ENCODE data around the gene KIF26B.

The KIF26B gene

DNA sequence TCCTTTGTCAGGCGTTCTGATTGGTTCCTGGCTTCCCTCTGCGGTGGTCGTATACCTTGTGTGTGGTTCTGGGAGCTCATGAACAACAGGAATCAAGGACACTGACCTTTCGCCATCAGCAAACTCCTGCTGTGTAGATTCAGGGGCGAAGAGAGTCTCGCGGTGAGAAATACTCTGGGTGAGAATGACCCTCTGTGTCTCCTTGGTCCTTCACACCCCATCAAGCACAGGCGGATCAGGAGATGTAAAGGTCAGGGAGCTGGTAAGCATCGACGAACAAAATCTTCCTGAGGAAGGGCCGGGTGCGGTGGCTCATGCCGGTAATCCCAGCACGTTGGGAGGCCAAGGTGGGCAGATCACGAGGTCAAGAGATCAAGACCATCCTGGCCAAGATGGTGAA lies 207.2 kb downstream of the KIF26B start:
- DNase-seq: no peak

DNA sequence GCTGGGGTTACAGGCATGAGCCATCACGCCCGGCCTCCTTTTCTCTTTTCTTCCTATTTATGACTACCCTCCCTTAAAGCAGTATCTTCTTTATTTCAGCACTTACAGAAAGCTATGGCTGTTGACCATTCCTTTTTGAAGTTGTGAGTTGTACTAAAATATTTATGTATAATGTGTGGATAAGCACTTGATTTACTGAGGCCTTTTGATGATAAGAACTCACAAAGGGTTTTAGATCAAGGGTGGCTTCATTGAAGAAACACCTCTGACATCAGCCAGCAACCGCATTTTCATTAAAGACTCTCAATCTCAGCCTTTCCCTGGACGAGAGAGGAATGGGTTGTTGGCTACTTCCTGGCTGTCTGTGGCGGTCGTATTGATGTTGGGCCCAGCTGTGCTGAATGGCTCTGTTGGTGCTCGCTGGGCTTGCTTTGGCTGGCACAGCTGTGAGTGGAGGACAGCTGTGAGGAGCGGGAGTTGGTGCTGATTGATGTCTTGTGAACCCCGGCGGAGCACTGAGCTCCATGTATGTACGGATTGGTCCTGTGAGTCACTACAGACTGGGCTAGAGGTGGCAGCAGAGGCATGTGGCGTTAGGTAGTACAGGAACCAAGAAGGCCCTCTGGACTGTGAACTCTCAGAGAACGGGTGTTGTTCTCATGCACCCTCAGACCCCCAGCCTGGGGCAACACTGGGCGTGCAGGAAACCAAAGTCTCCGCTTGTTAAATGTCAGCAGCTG lies 208.8 kb downstream of the KIF26B start:
- DNase-seq: no peak

DNA sequence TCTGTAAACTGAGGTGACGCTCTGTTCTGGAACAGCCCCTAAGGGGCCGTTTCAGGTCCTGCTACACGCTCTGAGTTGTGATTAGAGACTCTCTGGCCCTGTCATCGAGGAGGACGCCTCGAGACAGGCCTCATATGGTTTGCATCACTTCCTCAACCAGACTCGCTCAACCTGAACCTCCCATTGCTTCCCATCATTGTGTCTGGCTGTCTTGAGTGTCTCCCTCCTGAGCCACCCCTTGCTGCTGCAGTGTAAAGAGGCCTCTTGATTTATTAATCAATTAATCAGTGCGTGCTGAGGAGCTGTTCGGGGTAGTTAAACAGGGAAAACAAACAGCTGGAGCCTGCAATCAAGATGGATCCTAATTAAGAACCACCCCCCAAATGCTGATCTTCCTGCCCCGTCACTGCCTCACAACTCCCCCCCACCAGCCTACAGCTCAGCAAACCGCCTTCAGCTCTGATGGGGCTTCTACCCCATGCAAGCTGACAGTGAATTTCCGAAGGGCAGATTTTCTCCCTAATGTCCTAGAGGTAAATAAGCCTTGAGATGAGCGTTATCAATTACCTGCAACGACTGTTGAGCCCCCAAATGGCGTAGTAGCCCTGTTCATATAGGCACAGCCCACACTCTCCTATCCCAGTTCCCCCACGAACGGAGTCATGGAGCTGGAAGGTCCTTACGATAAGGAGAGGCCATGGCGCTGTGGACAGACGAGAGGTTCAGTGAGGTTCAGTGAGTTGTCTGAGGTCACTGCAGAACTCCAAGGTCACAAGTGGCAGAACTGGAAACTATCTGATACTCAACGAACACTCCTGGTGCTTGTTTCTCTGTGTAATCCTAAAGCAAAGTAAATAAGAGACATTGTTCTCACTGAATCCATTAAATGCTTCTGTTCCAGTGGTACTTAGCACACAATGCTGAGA lies 210.6 kb downstream of the KIF26B start:
- no peak for DNase-seq

DNA sequence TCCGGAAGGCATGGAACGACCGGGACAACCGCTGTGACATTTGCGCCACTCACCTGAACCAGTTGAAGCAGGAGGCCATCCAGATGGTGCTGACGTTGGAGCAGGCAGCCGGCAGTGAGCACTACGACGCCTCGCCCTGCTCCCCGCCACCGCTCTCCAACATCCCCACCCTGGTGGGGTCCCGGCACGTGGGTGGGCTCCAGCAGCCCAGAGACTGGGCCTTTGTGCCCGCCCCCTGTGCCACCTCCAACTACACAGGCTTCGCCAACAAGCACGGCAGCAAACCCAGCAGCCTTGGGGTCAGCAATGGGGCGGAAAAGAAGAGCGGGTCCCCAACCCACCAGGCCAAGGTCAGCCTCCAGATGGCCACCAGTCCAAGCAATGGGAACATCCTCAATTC lies 212.1 kb downstream of the KIF26B start:
- no peak for DNase-seq

DNA sequence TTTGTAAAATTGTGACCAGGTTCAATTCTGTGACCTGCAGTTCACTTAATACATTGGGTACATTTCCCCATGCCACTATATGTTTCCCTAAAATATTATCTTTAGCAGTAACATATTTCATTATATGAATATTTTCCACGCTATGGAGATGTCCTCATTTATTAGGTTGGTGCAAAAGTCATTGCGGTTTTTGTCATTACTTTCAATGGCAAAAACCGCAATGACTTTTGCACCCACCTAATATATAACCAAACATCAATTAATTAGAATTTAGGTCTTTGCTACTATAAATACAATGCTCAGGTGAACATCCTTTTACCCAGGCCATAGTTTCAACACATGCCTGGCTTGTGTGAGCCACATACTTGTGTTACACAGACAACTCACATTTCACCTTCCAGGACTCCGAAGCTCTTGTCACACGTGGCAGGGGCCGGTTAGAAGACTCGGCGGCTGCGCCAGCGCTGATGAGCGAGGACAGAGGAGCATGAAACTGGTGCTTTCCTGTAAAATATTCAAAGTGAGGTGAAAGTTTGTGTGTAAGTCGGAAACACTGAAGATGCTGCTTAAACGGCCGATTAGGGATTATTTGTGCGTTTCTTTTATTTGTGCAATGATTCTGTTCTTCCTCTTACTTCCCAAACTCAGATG lies 215.5 kb downstream of the KIF26B start:
- DNase-seq: no peak

DNA sequence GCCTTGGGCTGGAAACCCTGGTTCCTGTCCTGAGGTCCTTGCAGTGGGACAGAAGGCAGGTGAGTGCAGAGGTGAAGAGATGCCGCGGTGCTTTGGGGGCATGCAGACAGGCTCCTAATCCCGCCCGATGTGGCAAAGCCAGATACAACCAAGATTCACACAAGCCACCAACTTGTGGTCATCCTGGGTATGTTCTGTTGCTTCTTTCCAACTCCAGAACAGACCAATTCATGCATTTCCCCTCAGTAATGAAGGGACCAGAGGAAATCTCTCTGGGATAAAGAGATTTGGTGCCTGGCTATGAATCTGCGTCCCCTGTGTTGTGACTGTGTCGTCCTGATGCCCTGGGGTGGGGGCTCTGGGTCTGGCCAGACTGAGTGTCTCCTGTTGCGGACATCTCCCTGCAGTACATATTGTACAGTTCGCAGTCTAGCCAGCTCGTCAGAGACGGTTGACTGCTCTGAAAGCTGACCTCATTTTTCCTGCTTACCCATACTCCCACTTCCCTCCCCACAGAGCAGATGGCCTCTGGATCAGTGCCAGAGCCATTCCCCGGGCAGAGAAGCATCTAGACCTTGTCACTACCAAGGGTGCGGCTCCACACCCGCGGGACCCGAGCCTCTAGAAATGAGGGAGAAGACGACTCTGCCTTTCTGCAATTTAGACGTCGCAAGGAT lies 216.3 kb downstream of the KIF26B start:
- DNase-seq: no peak

DNA sequence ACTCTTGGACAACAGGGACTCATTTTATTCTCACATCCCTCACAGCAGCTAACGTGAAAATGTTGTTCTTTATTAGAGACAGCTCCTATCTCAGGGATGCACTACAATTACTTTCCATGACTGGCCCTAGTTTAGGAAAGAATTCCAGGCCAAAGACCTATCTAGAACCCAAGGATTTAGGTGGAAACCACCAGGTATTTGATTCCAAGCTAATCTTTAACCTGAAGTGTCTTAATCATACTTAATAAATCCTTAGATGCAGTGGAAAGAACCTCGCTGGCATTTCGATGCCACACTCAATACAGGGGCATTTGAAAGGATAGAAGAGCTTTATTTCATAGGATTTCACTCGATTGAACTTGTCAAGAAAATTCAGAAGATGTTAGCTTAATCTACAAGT lies 218.3 kb downstream of the KIF26B start:
- no peak for DNase-seq

DNA sequence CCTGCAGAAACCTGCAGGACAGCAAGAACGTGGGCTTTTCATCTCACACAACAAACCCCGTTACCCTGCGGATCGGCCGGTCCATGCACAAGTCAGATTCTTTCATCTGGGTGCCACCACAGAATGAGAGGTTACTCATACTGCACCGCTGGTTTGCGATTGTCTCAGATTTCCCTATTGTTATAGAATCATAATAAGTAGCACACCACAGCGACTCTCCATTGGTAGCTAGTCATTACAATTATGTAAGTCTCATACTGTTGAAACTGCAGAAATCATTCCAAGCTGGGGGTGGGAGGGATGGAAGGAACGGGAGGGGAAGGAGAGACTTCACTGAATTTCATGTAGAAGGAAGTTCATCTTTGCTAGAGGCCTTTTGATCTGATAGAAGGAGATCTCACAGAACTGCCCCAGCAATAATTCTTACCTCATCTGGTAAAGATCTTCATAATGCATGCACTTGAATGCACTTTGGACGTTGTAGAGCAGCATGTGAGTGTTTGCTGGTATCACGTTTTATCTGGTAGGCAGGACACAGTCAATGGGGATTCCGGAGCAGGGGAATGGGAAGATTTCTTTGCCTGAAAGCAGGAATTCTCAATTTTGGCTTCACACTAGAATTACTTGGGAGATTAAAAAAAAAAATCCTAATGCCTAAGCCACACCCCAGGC lies 221.1 kb downstream of the KIF26B start:
- DNase-seq: no peak

DNA sequence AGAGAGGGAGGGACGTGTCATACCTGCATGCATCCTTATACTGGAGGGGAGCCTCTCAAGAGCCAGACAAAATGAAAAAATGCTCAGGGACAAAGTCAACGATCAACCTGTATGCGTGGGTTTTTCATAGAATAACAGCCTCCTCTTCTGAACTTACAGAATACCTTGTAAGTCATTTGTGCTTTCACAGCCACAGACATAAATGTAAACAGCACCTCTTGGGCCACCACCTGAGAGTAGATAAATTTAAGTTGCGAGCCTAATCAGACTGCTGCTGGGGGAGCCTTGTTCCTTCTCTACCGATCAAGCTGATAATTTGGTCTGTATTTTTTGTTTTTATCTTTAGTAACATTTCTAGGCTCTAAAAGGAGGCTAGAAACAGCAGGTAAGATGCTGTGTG lies 223.1 kb downstream of the KIF26B start:
- DNase-seq: no peak

DNA sequence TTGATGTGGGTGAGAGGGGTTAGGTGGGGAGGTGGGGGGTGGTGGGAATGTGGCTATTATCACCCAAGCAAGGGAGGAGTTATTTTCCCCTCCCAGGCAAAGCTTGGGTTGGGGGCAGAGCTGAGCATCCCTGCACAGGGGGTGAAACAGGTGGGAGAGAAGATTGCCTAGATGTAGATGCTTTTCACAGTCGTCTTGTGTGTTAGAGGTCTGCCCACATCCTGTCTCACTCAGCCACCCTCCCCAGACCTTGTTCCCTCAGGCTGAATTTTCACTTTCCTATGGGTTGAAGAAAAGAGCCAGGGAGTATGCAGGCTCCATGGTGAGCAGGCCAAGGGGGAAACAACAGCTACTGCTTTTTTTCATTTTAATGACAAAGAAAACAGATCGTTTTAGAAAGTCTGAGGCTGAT lies 223.5 kb downstream of the KIF26B start:
- DNase-seq: no peak

DNA sequence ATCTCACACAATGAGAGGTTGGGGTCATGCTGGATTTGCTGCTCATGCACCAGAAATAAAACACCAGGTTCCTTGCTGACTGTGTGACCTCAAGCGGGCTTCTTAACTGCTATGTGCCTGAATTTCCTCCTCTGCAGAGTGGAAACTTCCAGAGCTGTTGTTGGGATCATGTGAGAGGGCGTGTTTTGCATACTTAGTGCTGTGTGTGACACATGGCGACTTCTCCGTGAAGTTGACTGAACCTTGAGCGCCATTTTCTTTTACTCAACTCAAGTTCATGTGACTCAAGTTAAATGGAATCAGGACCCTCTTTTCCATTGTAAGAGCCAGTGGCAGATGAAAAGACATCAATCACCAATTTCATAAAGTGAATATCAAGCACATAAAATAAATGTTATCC lies 224.0 kb downstream of the KIF26B start:
- no peak for DNase-seq

DNA sequence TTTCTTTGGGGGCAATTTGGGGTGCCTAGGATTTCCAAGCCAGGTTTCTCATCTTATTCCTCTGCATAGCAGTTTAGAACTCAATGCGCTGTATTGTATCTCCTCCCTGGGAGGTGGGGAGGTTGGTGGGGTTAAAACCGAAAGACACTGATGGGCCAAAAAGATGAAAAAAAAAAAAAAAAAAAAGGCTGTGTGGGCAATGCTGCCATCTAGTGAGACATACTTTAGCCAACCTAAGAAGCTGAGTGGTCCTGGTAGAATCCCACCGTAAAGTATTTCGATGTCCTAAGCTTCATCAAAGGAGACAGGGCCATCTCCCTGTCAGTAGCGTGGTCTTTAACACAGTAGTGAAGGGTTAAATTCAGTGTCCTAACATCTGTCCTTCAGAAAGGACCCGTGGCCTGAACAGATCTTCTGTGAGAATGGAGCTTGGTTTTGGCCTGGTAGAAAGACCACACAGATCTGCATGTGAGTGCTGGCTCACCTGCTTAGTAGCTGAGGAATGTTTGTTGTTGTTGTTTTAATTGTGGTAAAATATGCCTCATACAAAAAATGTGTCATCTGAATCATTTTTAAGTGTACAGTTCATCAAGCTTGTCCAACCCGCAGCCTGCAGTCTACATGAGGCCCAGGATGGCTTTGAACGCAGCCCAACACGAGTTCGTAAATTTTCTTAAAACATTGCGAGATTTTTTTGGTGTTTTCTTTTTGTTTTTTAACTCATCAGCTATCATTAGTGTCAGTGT lies 226.2 kb downstream of the KIF26B start:
- no peak for DNase-seq

DNA sequence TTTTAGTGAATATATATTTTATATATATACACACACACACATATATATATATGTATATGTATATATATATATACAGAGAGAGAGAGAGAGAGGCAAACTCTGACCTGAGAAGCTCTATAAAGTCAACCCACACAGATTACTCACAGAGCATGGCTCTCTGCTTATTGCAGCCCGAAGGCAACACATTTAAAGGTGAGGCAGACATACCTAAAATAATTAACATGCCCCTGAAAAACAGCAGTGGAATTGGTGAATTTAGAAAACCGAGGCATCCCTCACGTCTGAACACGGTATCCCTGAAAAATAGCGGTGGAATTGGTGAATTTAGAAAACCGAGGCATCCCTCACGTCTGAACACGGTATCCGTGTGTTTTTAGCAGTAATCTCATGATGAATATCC lies 228.2 kb downstream of the KIF26B start:
- no peak for DNase-seq

DNA sequence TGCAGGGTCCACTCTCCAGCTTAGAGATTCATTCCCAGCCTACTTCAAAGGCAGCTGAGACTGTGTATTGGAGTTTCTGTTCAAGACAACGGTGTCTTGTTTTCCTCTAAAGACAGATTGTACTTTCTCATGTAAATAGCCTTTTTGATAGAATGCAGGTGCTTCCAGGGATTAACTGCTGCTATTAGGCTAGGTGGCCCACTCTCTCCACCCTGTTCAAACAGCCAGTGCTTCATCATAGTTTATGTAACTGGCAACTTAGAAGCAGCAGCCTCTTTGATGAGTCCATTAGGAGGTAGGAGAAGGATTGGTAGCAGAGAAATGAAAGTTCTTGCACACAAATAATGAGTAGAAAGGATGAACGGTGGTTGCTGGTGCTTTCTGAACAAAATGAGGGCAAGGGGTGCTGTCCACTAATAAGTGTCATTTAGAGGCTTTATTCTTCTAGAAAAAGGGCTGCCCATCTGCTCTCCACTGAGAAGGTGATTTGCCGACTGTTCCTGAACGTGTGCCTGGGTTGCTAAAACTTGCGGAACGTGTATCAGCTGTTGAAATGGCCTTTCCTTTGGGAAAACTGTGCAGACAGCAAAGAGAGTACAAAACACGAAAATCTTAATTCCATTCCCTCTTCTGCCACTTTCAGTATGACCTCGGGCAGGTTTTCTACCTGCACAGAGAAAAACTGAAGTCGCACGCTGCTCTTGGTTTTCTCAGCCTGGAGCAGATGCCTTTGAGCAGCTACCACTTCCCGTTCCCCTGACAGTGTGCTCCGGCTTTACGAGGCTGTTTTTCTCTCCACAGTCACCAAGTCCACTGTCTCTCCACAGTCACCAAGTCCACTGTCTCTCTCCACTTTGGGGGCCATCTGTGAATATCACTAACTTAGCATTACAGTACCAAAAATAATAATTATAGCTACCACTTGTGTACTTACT lies 228.9 kb downstream of the KIF26B start:
- DNase-seq: no peak

DNA sequence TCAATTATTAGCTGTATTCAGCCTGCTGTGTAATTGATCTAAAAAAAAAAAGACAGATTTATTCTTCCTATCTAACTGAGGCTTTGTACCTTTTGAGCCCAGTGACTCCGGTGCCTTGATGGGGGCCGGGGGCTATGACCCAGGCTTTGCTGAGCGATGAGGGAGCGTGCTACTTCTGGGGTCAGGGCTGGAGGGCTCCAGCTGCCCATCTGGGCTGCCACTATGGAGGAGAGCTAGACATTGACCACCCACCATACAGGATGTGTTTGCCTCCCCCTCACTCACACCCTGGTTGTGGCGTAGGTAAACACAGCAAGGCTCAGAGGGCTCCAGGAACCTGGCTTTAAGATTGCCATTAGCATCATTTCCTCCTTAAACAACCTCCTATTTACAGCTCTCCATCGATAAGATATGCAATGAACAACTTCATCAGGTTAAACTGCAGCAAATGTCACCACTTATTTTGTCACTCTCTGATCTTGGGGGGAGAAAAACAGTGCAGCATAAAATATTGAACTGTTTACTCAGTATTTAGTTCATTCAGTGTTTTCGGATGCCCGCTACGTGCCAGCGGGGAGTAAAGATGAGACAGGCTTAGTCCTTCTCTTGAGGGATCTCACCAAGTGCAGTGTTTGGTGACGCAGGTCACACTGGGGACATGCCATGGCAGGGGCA lies 231.6 kb downstream of the KIF26B start:
- DNase-seq: no peak

DNA sequence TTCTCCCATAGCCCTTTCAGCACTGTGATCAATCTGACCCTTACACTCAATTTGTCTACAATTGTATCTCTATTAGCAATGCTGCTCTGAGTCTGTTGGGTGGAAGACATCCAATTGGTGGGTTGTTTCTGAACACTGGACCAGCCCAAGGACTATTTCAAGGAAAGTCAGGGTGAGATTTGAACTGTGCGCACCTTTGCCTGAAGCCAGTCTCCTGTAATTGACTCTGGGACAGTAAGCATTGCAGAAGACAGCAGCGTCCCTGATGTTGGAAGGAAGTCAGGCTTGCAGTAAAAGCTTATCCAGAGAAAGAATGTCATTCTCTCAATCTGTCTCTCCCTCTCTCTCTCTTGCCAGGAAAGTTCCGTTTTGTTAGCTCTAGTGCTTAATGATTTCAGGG lies 233.9 kb downstream of the KIF26B start:
- DNase-seq: no peak

DNA sequence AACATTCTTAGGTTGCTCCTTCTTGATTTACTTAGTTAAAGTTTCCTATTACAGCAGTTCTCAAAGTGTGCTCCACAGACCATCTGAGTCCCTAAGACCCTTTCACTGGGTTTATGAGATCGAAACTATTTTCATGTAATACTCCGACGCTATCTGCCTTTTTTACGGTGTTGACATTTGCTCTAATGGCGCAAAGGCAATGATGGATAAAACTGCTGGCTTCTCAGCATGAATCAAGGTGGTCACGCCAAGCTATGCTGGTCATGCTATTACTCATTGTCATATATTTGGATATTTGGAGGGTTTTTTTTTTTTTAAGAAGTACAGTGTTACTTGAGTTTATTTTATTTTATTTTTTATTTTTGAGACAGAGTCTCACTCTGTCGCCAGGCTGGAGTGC lies 235.1 kb downstream of the KIF26B start:
- DNase-seq: no peak

DNA sequence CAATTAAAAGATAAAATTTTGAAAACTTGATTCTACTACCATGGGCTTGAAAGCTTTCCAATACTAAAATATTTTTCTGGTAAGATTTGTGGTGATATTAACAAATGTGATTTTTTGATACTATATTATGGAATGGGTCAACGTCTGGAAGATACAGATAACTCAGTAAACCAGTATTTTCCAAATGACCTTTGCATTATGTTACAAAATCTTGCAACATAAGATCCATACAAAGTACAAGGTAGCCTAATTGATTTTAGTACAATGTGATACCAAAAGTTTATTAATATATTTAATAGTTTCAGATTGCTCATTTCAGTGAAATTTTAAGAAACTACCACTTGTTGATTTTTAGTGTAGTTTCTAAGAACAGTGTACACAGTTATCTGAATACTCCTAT lies 236.2 kb downstream of the KIF26B start:
- no peak for DNase-seq

DNA sequence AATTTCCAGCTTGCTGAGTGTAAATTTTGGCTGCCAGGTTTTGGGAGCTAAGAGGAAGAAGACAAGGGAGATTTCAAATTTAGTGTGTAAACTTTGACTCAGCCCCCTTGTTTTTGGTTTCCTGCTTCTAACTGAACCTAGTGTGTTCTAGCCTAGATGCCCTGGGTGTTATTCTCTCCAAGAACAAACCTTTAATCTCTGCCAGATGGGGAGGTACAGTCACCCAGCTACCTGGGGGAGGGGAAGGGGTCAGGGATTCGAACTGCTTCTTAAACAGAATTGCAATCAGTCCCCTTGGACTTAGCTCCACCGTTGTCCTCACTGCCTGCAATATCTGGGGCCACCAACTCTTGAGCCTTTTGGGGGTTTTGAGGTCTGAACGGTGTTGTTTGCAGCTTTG lies 238.9 kb downstream of the KIF26B start:
- no peak for DNase-seq

DNA sequence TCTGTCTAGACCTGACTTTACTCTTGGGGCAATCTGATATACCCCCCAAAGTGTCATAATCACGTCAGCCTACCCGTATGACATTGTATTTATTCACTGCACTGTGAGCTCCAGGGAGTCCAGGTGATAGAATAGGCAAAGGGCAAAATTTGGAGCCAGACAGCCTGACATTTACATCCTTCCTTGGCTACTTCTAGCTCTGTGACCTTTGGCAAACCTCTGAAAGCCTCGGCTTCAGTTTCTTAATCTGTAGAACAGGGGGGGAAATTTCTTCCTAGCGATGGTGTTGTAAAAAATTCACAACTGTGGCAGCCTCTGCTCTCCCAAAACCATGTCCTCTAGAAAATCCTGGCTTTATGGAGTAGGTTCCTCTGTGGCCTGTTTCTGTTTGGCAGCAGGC lies 240.9 kb downstream of the KIF26B start:
- DNase-seq: no peak

All from inflammatory macrophage (primary cell).